ENCODE data around the gene ACAA2. TPM values are rescaled to one million over a fixed set of nuclear protein-coding genes. Genes with fewer than 3 reads are reported as not detected.
"Not testable (repeated sequence)": the region's sequence is repeated elsewhere in the genome, so short reads cannot be mapped to it uniquely, and the experiment has no call there.

The ACAA2 gene
- total RNA-seq, 2 experiments from 2014 or later: 118 to 120 TPM

GRCh38 chr18:49843778-49844625 is 30.7 kb upstream of the ACAA2 start:
- Mint-ChIP-seq H3K9me3 (ENCODE audit: insufficient read depth) (no peaks in the 10 kb centered on the region), H3K27ac (no peak overlapping the region), H3K27me3 (ENCODE audit: low read depth) (peaks cover 9% of the 10 kb centered on the region), H3K4me1 (ENCODE audit: low read depth) (no peaks in the 10 kb centered on the region), H3K36me3 (ENCODE audit: low read depth) (no peaks in the 10 kb centered on the region), H3K4me3 (no peak overlapping the region)
- ATAC-seq (no peak), DNase-seq (no peak)
- ChIA-PET POLR2A (no interaction called here), CTCF (interaction anchor here (2.0 kb wide), 1 partner anchor 14 kb away, joined by 5 read pairs; no protein-coding TSS in a partner anchor)

- ChIA-PET POLR2A (no interaction called here), CTCF (interaction anchor here (2.0 kb wide), 1 partner anchor 15 kb away, joined by 5 read pairs; no protein-coding TSS in a partner anchor)
- H3K4me1 Mint-ChIP-seq (ENCODE audit: low read depth): no peaks in the 10 kb centered on the region
- no peaks in the 10 kb centered on the region for H3K9me3 Mint-ChIP-seq (ENCODE audit: insufficient read depth)
- H3K27me3 Mint-ChIP-seq (ENCODE audit: low read depth): peaks cover 8% of the 10 kb centered on the region
- no peaks in the 10 kb centered on the region for H3K36me3 Mint-ChIP-seq (ENCODE audit: low read depth)
- no peak overlapping the region for H3K27ac Mint-ChIP-seq
- no peak for ATAC-seq
- H3K4me3 Mint-ChIP-seq: no peak overlapping the region
- no peak for DNase-seq
Observed at GRCh38 chr18:49843131-49843530, 29.8 kb upstream of the ACAA2 start.

DNA sequence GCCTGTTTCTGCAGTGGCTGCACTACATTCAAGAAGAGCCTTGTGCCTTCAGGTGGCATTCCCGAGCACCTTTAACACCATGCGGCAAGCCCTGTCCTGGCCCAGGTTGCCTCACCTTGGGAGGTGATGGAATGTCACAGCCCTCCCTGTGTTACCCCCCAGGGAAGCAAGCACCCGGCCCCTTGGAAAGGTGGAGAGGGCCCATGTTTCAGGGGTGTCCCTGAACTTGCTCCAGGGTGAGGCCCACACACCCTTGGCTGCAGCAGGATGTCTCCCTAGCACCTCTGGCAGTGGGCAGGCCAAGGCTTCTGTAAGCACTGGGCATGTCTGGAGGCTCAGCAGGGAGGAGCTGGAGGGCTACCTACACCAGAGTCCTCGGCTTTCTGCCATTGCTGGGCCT is 29.3 kb upstream of the ACAA2 start:
- POLR2A ChIA-PET: no interaction called here
- H3K9me3 Mint-ChIP-seq (ENCODE audit: insufficient read depth): no peaks in the 10 kb centered on the region
- ATAC-seq (no peak), DNase-seq (no peak)
- H3K27ac Mint-ChIP-seq: no peak overlapping the region
- H3K27me3 Mint-ChIP-seq (ENCODE audit: low read depth): peaks cover 4% of the 10 kb centered on the region
- H3K4me3 Mint-ChIP-seq: no peak overlapping the region
- CTCF ChIA-PET: interaction anchor here (2.0 kb wide), 1 partner anchor 16 kb away, joined by 5 read pairs; no protein-coding TSS in a partner anchor
- H3K36me3 Mint-ChIP-seq (ENCODE audit: low read depth): no peaks in the 10 kb centered on the region
- H3K4me1 Mint-ChIP-seq (ENCODE audit: low read depth): no peaks in the 10 kb centered on the region

DNA sequence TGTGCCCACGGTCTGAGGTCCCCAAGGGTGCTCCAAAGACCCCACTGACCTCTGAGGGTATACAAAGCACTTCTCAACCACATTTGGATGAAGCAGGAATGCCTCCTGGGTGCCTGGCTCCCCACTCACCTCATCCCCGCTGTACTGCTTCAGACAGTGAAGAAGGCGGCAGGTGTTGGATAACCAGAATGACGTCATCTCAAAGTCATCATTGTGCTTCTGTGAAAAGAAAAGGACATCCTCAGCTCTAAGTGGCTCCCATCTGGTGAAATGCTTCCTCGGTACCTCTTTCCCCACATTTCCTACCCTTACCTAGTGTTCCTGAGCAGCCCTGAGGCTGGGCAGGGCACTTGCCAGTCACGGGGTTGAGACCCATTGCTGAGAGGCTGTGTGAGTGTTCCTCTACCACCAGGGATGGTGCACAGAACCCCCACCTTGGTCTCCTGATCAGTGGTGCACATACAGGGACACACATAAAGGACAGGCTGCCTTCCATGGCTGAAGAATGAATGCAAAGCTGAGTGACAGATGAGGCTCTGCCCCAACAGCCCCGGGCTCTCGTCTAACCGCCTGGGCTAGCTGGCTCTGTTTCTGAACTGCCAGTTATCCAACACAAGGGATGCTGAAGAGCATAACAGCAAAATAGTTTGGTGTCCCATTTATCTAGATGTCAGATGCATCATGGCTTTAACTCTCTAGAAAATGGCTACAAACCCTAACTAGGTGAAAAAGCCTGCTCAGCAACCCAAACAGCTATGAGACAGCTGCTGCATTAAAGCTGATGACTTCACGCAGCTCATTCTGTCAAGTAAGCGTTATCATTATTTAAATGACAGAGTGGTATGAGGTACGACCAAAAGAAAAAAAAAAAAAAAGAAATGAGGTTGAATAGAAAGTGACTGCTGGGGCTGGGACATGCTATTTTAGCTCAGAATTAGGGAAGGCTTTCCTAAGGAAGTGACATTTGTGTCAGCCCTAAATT is 28.2 kb upstream of the ACAA2 start:
- Mint-ChIP-seq H3K9me3 (ENCODE audit: insufficient read depth) (no peaks in the 10 kb centered on the region), H3K27me3 (ENCODE audit: low read depth) (peaks cover 3% of the 10 kb centered on the region), H3K4me3 (no peak overlapping the region), H3K36me3 (ENCODE audit: low read depth) (no peaks in the 10 kb centered on the region), H3K4me1 (ENCODE audit: low read depth) (no peaks in the 10 kb centered on the region), H3K27ac (no peak overlapping the region)
- ChIA-PET CTCF (interaction anchor here (1.1 kb wide), 1 partner anchor 331 kb away, joined by 3 read pairs; no protein-coding TSS in a partner anchor), POLR2A (interaction anchor here (0.7 kb wide), 1 partner anchor 29 kb away, joined by 3 read pairs; no protein-coding TSS in a partner anchor)
- DNase-seq (no peak), ATAC-seq (no peak)

DNA sequence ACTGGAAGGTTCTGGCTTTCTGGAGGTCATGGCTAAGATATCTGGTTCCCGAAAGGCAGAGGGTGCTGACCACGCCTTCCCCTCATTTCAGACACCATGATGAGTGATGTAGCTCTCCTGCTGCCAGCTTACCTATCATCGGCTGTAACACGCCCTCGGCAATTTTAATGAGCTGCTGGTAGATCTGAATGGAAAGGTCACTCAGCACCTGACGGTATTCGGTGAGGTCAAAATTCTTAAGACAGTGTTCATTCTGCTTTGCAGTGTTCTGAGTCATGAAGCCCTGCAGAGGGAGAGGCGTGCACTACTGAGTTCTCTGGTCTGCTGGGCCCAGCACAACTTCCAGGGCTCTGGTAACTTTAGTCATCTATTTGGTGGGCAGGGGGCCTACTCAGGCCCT is 25.7 kb upstream of the ACAA2 start:
- no peak overlapping the region for H3K27ac Mint-ChIP-seq
- ChIA-PET CTCF (no interaction called here), POLR2A (no interaction called here)
- DNase-seq (no peak), ATAC-seq (no peak)
- no peaks in the 10 kb centered on the region for H3K27me3 Mint-ChIP-seq (ENCODE audit: low read depth)
- H3K9me3 Mint-ChIP-seq (ENCODE audit: insufficient read depth): no peaks in the 10 kb centered on the region
- H3K4me1 Mint-ChIP-seq (ENCODE audit: low read depth): no peaks in the 10 kb centered on the region
- no peak overlapping the region for H3K4me3 Mint-ChIP-seq
- no peaks in the 10 kb centered on the region for H3K36me3 Mint-ChIP-seq (ENCODE audit: low read depth)

DNA sequence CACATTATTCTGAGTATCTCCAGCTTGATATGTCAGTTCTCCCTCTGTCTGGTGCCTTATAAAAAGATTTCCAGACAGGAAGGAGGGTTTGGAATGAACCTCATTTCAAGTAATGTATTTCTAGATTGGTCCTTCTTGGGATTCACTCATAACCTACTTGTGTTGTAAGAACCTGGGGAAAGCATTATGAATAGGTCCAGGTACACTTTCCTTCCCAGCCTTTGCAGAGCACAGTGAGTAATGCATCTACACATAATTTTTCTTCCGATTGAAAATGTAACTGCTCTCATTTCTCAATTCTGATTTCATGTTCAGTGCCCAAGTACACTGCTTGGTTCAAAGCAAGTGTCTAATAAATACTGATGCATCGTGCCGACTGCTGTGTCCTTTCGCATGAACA is 25.0 kb upstream of the ACAA2 start:
- ATAC-seq (no peak), DNase-seq (no peak)
- H3K4me1 Mint-ChIP-seq (ENCODE audit: low read depth): no peaks in the 10 kb centered on the region
- H3K27ac Mint-ChIP-seq: no peak overlapping the region
- no peaks in the 10 kb centered on the region for H3K9me3 Mint-ChIP-seq (ENCODE audit: insufficient read depth)
- H3K4me3 Mint-ChIP-seq: no peak overlapping the region
- ChIA-PET POLR2A (no interaction called here), CTCF (no interaction called here)
- no peaks in the 10 kb centered on the region for H3K36me3 Mint-ChIP-seq (ENCODE audit: low read depth)
- H3K27me3 Mint-ChIP-seq (ENCODE audit: low read depth): no peaks in the 10 kb centered on the region

- ChIA-PET POLR2A (no interaction called here), CTCF (no interaction called here)
- H3K36me3 Mint-ChIP-seq (ENCODE audit: low read depth): no peaks in the 10 kb centered on the region
- H3K4me3 Mint-ChIP-seq: no peak overlapping the region
- H3K9me3 Mint-ChIP-seq (ENCODE audit: insufficient read depth): no peaks in the 10 kb centered on the region
- H3K4me1 Mint-ChIP-seq (ENCODE audit: low read depth): no peaks in the 10 kb centered on the region
- no peaks in the 10 kb centered on the region for H3K27me3 Mint-ChIP-seq (ENCODE audit: low read depth)
- DNase-seq (no peak), ATAC-seq (no peak)
- no peak overlapping the region for H3K27ac Mint-ChIP-seq
Observed at GRCh38 chr18:49837889-49838288, 24.6 kb upstream of the ACAA2 start.

- POLR2A ChIA-PET; H3K27ac Mint-ChIP-seq; ATAC-seq; H3K4me1 Mint-ChIP-seq (ENCODE audit: low read depth); DNase-seq; H3K36me3 Mint-ChIP-seq (ENCODE audit: low read depth); CTCF ChIA-PET; H3K4me3 Mint-ChIP-seq; H3K9me3 Mint-ChIP-seq (ENCODE audit: insufficient read depth); H3K27me3 Mint-ChIP-seq (ENCODE audit: low read depth): not testable (repeated sequence)
Observed at GRCh38 chr18:49837316-49837835, 24.0 kb upstream of the ACAA2 start.

GRCh38 chr18:49835405-49835804 is 22.1 kb upstream of the ACAA2 start:
- ChIA-PET CTCF (no interaction called here), POLR2A (no interaction called here)
- no peak overlapping the region for H3K4me3 Mint-ChIP-seq
- no peaks in the 10 kb centered on the region for H3K4me1 Mint-ChIP-seq (ENCODE audit: low read depth)
- no peaks in the 10 kb centered on the region for H3K27me3 Mint-ChIP-seq (ENCODE audit: low read depth)
- ATAC-seq: no peak
- H3K9me3 Mint-ChIP-seq (ENCODE audit: insufficient read depth): no peaks in the 10 kb centered on the region
- no peak for DNase-seq
- no peaks in the 10 kb centered on the region for H3K36me3 Mint-ChIP-seq (ENCODE audit: low read depth)
- H3K27ac Mint-ChIP-seq: no peak overlapping the region

DNA sequence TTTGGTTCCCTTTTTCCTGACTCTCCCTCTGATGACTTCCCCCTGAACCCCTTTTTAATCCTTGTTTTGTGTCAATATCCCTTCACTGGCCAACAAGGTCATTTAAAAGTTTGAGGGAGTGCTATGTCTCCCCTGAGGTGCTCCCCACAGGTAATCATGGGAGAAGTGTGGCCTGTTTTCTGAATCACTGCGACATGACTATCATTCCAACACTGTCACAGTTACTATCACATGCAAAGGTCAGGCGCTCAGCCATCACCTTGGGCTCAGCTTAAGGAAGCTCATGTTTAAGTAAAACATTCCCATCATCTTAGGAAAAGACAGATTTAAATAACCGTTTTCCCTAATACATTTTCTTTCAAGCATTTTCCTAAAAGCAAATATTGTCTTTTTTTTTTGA is 20.9 kb upstream of the ACAA2 start:
- POLR2A ChIA-PET: no interaction called here
- H3K4me1 Mint-ChIP-seq (ENCODE audit: low read depth): no peaks in the 10 kb centered on the region
- no peaks in the 10 kb centered on the region for H3K9me3 Mint-ChIP-seq (ENCODE audit: insufficient read depth)
- H3K4me3 Mint-ChIP-seq: no peak overlapping the region
- no peak for ATAC-seq
- H3K27ac Mint-ChIP-seq: no peak overlapping the region
- no peaks in the 10 kb centered on the region for H3K27me3 Mint-ChIP-seq (ENCODE audit: low read depth)
- H3K36me3 Mint-ChIP-seq (ENCODE audit: low read depth): peaks cover 7% of the 10 kb centered on the region
- CTCF ChIA-PET: no interaction called here
- no peak for DNase-seq

DNA sequence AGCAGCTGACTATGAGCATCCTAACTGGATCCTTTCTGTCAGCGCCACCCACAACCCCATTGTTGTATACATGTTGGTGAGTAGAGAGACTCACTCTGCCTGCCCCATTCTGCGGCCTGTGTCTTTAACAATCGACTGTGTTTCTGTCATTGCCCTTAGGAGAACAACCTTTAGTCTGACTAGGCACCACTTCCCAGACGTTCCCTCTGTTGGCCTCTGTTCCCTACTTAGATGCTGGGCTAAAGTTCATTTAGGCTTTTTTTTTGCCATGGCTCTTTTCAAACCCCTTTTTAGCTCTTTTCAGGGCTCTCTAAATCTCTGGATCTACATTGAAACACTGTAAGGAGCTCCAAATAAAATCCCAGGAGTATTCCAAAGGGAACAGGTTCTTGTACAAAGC is 20.5 kb upstream of the ACAA2 start:
- no peaks in the 10 kb centered on the region for H3K4me1 Mint-ChIP-seq (ENCODE audit: low read depth)
- POLR2A ChIA-PET: no interaction called here
- H3K36me3 Mint-ChIP-seq (ENCODE audit: low read depth): peaks cover 8% of the 10 kb centered on the region
- DNase-seq (no peak), ATAC-seq (no peak)
- H3K27ac Mint-ChIP-seq: no peak overlapping the region
- H3K27me3 Mint-ChIP-seq (ENCODE audit: low read depth): no peaks in the 10 kb centered on the region
- H3K4me3 Mint-ChIP-seq: no peak overlapping the region
- peaks cover 4% of the 10 kb centered on the region for H3K9me3 Mint-ChIP-seq (ENCODE audit: insufficient read depth)
- CTCF ChIA-PET: no interaction called here

DNA sequence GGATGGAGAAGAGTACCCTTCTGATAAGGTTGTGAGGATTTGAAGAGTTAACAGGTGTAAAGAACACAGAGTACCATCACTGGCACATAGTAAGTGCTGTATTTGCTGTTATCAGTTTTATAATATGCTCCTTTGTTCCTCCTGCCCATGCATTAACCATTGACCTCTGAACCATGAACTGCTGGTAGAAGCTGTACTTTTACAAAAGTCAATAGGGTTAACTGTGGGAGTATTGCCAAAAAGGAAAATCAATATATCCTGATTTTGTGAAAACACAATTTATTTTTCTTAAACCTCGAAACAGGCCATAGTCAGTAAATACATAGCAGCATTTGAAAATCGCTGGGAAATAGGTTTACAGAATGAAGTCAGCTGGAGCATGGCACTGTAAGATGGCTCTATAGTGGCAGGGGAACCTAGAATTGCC is 18.9 kb upstream of the ACAA2 start:
- Mint-ChIP-seq H3K9me3 (ENCODE audit: insufficient read depth) (peaks cover 19% of the 10 kb centered on the region), H3K27ac (no peak overlapping the region), H3K36me3 (ENCODE audit: low read depth) (peaks cover 15% of the 10 kb centered on the region), H3K4me3 (no peak overlapping the region), H3K27me3 (ENCODE audit: low read depth) (no peaks in the 10 kb centered on the region), H3K4me1 (ENCODE audit: low read depth) (no peaks in the 10 kb centered on the region)
- ChIA-PET POLR2A (no interaction called here), CTCF (no interaction called here)
- ATAC-seq: no peak
- DNase-seq: no peak

Data from activated CD8-positive, alpha-beta T cell treated with anti-CD3 and anti-CD28 coated beads, Interleukin-2, amount 10 ng/mL, durations not matched to agents 7 days and 5 days (primary cell).